ENCODE results near the gene RCAN3. TPM values are rescaled to one million over a fixed set of nuclear protein-coding genes. Genes with fewer than 3 reads are reported as not detected.

RCAN3 gene
- total and polyA plus RNA-seq, 2 of the 4 experiments (the other 2 are of a cell fraction) = 4.0 to 5.9 TPM

DNA sequence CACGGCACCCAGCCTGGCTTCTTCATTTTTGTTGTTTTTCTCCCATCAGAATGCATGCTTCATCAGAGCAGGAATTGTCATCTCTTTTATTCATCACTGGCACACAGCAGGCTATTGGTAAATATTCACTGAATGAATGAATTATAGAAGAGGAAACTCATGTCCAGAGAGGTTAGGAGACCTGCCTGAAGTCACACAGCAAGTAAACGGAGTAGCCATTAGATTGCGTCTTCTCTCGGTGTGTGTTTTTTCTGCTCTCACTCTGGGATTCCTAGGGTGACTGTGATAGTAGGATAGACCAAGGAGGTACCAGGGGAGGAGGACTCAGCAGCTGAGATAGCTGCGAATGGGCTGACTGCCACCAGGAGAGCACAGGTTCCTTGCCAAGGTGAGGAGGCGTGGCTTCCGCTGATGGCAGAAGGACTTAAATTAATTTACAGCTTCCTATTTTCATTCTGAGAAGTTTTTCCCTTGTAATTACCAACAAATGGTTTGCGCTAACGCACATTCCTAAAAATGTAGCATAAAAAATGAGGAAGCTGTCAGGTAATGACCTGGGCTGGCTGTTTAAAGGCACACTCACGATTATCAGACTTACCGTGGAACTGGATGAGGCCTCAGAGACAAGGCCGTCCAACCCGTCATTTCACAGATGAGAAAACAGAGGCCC lies 48.8 kb downstream of the RCAN3 start:
- no peak overlapping the region for H3K18ac ChIP-seq (ENCODE audit: low read depth, low read length)
- no peaks in the 10 kb centered on the region; the same call in 1 of the 2 replicates for H3K4me1 ChIP-seq (ENCODE audit: control insufficient read depth, insufficient read depth, low read length)
- TF ChIP-seq BHLHE40 (IDR thresholded peaks at IDR 0.05; ENCODE audit: low read depth, low read length) (no peak), MAZ (IDR thresholded peaks at IDR 0.05; ENCODE audit: borderline replicate concordance, low read depth, low read length) (no peak), NFE2L2 (IDR thresholded peaks at IDR 0.05; ENCODE audit: low read depth, low read length) (no peak), MXI1 (IDR thresholded peaks at IDR 0.05; ENCODE audit: borderline replicate concordance, low read depth, low read length) (no peak), CHD1 (IDR thresholded peaks at IDR 0.05; ENCODE audit: low read depth, low read length) (no peak), USF2 (IDR thresholded peaks at IDR 0.05; ENCODE audit: low read depth, low read length) (no peak), FOS (IDR thresholded peaks at IDR 0.05; ENCODE audit: low read depth, low read length) (no peak), MAFK (IDR thresholded peaks at IDR 0.05; ENCODE audit: low read depth, low read length) (no peak), POLR2A (IDR thresholded peaks at IDR 0.05; ENCODE audit: low read depth, low read length) (no peak), RAD21 (IDR thresholded peaks at IDR 0.05; ENCODE audit: low read length) (no peak), CEBPB (IDR thresholded peaks at IDR 0.05; ENCODE audit: low read depth, low read length) (no peak)
- TF ChIP-seq, protein P1, sequence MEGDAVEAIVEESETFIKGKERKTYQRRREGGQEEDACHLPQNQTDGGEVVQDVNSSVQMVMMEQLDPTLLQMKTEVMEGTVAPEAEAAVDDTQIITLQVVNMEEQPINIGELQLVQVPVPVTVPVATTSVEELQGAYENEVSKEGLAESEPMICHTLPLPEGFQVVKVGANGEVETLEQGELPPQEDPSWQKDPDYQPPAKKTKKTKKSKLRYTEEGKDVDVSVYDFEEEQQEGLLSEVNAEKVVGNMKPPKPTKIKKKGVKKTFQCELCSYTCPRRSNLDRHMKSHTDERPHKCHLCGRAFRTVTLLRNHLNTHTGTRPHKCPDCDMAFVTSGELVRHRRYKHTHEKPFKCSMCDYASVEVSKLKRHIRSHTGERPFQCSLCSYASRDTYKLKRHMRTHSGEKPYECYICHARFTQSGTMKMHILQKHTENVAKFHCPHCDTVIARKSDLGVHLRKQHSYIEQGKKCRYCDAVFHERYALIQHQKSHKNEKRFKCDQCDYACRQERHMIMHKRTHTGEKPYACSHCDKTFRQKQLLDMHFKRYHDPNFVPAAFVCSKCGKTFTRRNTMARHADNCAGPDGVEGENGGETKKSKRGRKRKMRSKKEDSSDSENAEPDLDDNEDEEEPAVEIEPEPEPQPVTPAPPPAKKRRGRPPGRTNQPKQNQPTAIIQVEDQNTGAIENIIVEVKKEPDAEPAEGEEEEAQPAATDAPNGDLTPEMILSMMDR (conservative IDR thresholded peaks at IDR 0.05; ENCODE audit: low read depth, low read length) = no peak
- TF ChIP-seq, protein P2, sequence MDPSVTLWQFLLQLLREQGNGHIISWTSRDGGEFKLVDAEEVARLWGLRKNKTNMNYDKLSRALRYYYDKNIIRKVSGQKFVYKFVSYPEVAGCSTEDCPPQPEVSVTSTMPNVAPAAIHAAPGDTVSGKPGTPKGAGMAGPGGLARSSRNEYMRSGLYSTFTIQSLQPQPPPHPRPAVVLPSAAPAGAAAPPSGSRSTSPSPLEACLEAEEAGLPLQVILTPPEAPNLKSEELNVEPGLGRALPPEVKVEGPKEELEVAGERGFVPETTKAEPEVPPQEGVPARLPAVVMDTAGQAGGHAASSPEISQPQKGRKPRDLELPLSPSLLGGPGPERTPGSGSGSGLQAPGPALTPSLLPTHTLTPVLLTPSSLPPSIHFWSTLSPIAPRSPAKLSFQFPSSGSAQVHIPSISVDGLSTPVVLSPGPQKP (IDR thresholded peaks at IDR 0.05; ENCODE audit: borderline replicate concordance, low read depth, low read length) = no peak
- ATAC-seq (ENCODE audit: low read depth) (no peak), DNase-seq (no peak)
- no peak overlapping the region for H2BK5ac ChIP-seq (ENCODE audit: low read depth, low read length, poor library complexity, severe bottlenecking)
- in situ Hi-C loops (cut with MboI; ENCODE audit: low sequenced_read_pairs) (no loop called here), intact Hi-C loops (cut with micrococcal nuclease) (no loop called here), dilution Hi-C loops (cut with HindIII; ENCODE audit: low sequenced_read_pairs, unreplicated experiment) (no loop called here)
- no peak overlapping the region for H3K4me2 ChIP-seq (ENCODE audit: low read depth, low read length)
- H2BK120ac ChIP-seq (ENCODE audit: low read depth, low read length) = no peak overlapping the region
- no TSS peak for BruUV-seq (replicated peaks)
- H3K4me3 ChIP-seq (ENCODE audit: insufficient read depth, low read depth, low read length) = no peak overlapping the region
- peaks cover 49% of the 10 kb centered on the region for H3K27me3 ChIP-seq (ENCODE audit: control insufficient read depth, insufficient read depth, low read length)
- no peak overlapping the region for H3K14ac ChIP-seq (replicated peaks; ENCODE audit: low read depth, low read length)
- ChIA-PET CTCF (no interaction called here), POLR2A (ENCODE audit: unreplicated experiment) (no interaction called here)
- no peaks in the 10 kb centered on the region for H3K9me3 ChIP-seq (ENCODE audit: control insufficient read depth, insufficient read depth, low read length)
- no peak overlapping the region for H3K4ac ChIP-seq (ENCODE audit: low read depth, low read length)
- H3K79me1 ChIP-seq (ENCODE audit: low read depth in 1 of 2, low read length in 2 of 2) = no peaks in the 10 kb centered on the region
- H4K91ac ChIP-seq (ENCODE audit: insufficient read depth, low read depth, low read length) = no peak overlapping the region
- no peak overlapping the region for H3K9ac ChIP-seq (ENCODE audit: low read depth, low read length)
- H3K27ac ChIP-seq (ENCODE audit: insufficient read depth, low read length) = no peak overlapping the region
- H2AK9ac ChIP-seq (replicated peaks; ENCODE audit: low read depth, low read length, poor library complexity) = no peak overlapping the region
- H3K56ac ChIP-seq (ENCODE audit: extremely low read depth, insufficient read depth, low read length) = no peak overlapping the region
- H3K23ac ChIP-seq (ENCODE audit: low read depth, low read length) = no peak overlapping the region
- H2AFZ ChIP-seq (replicated peaks; ENCODE audit: low read length, poor library complexity) = no peak overlapping the region
- H3K9me1 ChIP-seq (ENCODE audit: insufficient read depth, low read length) = no peaks in the 10 kb centered on the region
- H4K20me1 ChIP-seq (ENCODE audit: insufficient read depth, low read length) = no peaks in the 10 kb centered on the region
- H4K8ac ChIP-seq (ENCODE audit: low read depth in 2 of 2, low read length in 2 of 2) = no peak overlapping the region
- 51% methylated on average over 3 of the region's 13 CpGs; no CpG with 5 or more reads in 1 of the 2 experiments for WGBS, 2 experiments (ENCODE audit: extremely low coverage in 2 of 2, insufficient read length in 1 of 2)
- H2AK5ac ChIP-seq (ENCODE audit: low read depth, low read length) = no peak overlapping the region
- H2BK15ac ChIP-seq (ENCODE audit: low read depth, low read length) = no peak overlapping the region
- no peak overlapping the region for H4K5ac ChIP-seq (ENCODE audit: low read depth, low read length)
- no peaks in the 10 kb centered on the region for H3K36me3 ChIP-seq (ENCODE audit: control insufficient read depth, insufficient read depth, low read length)
- H2BK20ac ChIP-seq (ENCODE audit: low read depth, low read length) = no peak overlapping the region

All from IMR-90 (cell line).